GM19043 (cell line): ENCODE measurements around the gene GDF11.

Experiments
- ATAC-seq: cut with Tn5 transposase; IDR thresholded peaks from one replicate; pipeline ENCODE4 v1.9.1; 2021; ENCODE audit warnings: low read depth; ENCODE audit not compliant: unreplicated experiment

GDF11 gene

DNA sequence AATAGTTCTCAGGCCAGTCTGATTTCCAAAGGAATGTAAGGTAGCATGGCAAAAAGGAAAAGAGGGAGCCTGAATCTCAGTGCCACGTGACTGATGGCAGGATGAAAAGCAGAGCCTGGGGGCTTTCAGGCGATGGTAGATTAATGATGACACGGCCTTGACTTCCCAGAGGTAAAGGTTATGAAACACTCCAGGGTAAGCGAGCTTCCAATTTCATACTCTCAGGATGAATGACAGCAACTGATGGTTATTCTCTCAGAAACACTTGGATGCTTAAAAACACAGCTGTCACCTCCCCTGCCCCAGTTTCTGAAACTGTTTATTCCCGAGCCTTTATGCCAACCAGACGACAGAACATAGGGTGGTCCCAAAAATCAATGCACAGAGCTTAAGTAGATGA is 28.8 kb downstream of the GDF11 start:
- ATAC-seq, result no peak

DNA sequence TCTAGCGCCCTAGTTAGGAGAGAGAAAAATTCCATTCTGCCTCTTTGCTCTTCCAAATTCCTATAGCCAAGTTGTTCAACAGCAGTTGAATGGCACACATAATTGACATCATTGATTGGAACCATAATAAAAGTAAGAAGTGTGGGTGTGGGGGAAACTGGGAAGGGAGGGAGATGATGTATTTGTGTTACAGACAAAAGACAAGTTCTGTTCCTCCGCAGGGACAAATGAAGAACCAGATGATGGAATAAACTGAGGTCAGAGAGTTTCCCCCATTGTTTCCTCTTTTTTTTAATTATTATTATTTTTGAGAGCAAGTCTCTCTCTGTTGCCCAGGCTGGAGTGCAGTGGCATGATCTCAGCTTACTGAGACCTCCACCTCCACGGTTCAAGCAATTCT is 34.9 kb downstream of the GDF11 start:
- ATAC-seq, result no peak

GRCh38 chr12:55780685-55781084 is 37.8 kb downstream of the GDF11 start:
- ATAC-seq, result no peak

GRCh38 chr12:55788546-55788945 is 45.6 kb downstream of the GDF11 start:
- no peak for ATAC-seq

DNA sequence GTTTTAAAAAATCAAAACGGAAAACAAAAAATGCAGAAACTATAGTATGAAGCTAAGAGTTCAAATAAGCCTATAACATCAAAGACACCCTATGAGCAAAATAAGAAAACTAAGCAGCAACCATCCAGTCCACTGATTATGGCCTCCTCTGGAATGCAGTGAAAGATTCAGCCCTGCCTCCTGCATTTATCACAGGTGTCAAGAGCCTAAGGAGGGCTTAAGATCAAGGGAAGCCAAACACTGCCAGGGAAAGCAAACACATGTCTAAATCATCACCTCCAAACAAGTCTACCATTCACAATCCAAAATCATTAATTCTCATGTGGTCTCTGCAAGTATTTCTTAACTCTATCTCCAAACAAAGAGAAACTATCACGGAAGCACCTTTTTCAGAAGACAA is 46.2 kb downstream of the GDF11 start:
- no peak for ATAC-seq

- no peak for ATAC-seq
These were observed 47.0 kb downstream of the GDF11 start for GRCh38 chr12:55789893-55790292.

- no peak for ATAC-seq
These were observed 53.0 kb downstream of the GDF11 start for GRCh38 chr12:55795950-55796349.

GRCh38 chr12:55797068-55797467 is 54.1 kb downstream of the GDF11 start:
- ATAC-seq, result no peak

- no peak for ATAC-seq
These were observed 54.6 kb downstream of the GDF11 start for GRCh38 chr12:55797550-55797949.
